ENCODE measurements around the gene CFAP119.

Gene CFAP119

GRCh38 chr16:30760577-30761426 is 1.1 kb downstream of the CFAP119 start:
- no peak for DNase-seq

- DNase-seq: no peak
Observed at GRCh38 chr16:30760001-30760559, 1.8 kb downstream of the CFAP119 start.

- no peak for DNase-seq
Observed at GRCh38 chr16:30758988-30759491, 2.8 kb downstream of the CFAP119 start.

DNA sequence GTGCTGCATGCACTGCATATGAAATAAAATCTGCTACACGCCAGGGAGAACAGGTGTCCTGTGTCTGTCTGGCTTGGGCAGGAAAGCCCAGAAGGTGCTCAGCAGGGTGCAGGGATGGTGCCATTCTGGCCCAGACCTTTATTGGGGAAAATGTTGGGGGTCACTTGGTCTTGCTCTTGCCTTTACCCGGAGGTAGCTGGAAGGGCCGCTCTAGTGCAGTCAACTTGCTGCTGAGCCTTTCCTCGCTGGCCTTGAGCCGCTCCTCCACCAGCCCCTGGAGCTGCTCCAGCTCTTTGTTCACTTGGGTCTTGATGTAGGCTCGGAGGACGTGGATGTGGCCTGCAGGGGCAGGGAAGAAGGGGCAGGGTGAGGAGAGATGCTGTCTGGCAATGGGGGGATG is 4.5 kb downstream of the CFAP119 start:
- no peak for DNase-seq

DNA sequence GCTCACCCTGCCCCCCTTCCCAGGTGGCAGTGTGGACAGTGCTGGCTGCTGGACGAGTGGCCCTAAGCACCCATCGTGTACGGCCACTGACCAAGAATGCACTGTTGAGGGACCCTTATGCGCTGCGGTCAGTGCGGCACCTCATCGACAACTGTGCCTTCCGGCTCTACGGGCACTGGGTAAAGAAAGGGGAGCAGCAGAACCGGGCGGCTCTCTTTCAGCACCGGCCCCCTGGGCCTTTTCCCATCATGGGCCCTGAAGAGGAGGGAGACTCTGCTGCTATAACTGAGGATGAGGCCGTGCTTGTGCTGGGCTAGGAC is 5.1 kb downstream of the CFAP119 start:
- no peak for DNase-seq

DNA sequence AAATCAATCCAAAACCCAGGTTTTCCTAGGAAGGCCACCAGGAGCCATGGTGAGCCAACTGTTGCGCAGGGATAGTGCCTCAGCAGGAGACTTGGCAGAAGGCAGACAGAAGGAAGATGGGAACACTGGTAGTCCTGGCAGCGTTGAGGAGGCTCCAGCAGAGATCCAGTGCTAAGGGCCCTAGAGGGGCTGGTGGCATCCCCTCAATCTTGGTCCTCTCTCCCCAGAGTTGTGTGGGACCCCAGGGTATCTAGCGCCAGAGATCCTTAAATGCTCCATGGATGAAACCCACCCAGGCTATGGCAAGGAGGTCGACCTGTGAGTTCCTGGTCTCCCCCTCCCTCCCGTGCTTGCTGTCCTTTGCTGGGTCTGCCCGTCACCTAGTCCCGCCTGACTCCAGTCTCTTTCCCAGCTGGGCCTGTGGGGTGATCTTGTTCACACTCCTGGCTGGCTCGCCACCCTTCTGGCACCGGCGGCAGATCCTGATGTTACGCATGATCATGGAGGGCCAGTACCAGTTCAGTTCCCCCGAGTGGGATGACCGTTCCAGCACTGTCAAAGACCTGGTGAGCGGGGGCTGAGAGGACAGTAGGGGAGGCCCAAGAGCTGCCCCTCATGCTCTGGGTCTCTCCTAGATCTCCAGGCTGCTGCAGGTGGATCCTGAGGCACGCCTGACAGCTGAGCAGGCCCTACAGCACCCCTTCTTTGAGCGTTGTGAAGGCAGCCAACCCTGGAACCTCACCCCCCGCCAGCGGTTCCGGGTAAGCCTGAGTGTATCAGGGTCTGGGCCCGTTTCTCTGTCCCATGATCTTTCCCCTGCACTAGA is 5.7 kb downstream of the CFAP119 start:
- no peak for DNase-seq

GRCh38 chr16:30753596-30753995 is 8.3 kb downstream of the CFAP119 start:
- DNase-seq: no peak

GRCh38 chr16:30750876-30751465 is 10.9 kb downstream of the CFAP119 start:
- DNase-seq: no peak

DNA sequence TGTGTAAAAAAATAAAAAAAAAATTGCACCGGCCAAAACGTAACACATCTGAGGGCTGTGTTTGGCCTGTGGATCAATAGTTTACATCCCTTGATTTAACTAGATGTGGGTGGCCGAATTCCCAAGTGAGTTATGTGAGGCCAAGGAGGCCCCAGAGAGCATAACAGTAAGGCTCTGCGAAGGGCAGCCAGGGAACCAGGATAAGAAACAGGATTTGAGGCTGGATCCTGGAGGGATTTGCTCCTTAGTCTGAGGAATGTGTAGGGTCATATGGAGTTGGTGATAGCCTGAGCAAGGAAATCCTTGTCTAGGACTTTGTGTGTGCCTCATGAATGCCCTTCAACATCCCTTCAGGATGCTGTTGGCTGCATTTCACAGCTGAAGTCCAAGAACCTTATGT is 11.7 kb downstream of the CFAP119 start:
- no peak for DNase-seq

DNA sequence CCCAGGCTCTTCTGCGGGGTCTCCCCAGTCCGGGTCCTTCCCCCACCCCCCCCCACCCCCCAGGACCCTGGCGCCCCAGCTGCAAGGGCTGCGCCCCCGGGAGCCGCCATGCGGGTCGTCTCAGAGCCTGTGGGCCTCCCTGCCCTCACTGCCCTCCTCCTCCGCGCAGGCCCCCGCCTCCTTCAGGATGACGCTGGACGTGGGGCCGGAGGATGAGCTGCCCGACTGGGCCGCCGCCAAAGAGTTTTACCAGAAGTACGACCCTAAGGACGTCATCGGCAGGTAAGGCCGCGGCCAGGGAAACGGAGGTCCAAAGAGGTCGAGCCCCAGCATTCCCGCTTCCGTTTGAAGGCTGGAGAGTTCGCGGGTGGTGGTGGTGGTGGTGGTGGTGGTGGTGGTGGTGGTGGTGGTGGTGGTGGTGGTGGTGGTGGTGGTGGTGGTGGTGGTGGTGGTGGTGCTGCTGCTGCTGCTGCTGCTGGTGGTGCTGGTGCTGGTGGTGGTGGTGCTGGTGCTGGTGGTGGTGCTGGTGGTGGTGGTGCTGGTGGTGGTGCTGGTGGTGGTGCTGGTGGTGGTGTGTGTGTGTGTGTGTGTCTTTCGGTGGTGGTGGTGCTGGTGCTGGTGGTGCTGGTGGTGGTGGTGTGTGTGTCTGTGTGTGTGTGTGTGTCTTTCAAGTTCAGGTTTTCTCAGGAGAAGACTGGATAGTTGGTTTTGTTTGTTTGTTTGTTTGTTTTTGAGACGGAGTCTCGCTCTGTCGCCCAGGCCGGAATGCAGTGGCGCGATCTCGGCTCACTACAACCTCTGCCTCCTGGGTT is 13.0 kb downstream of the CFAP119 start:
- peak in 1 of 2 donors; percentile 11 for DNase-seq

DNA sequence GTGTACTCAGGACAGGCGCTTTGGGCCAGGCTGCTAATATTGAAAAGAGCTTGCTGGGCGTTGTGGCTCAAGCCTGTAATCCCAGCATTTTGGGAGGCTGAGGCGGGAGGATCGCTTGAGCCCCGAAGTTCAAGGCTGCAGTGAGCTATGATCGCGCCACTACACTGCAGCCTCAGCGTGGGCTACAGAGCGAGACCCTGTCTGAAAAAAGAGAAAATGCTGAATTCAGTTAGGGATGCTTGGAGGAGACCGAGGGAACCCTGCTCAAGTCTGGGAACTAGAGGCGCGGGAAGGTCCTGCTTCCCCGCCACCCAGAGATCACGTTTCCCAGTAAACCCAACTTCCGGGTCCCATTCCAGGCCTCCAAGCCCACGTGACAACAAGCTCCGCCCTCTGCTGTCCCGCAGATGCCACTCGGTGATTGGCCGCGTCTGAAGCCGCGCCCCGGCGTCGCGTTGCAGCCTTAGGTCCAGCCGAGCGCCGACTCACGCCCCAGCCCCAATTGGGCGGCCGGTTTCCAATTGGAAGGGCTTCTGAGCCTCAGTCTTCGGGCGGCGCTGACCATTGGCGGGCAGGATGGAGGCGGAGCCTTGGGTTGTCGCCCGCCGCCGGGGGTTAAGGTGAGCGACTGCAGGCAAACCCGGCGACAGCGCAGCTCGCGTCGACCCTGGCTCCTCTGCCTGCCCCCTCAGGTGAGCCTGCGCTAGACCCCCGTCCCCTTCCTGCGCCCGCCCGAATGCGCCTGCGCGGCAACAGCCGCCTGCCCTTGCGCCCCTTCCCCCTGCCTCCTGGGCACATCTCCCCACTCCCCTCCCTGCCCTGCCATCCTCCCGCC is 13.8 kb downstream of the CFAP119 start, which contains the start of gene PHKG2:
Gene PHKG2 (plus strand): TSS at position 627 of the 835 bp plus-strand sequence. CDS start 396 bp downstream, outside the sequence.
- DNase-seq: peak; percentile 94 to 97

DNA sequence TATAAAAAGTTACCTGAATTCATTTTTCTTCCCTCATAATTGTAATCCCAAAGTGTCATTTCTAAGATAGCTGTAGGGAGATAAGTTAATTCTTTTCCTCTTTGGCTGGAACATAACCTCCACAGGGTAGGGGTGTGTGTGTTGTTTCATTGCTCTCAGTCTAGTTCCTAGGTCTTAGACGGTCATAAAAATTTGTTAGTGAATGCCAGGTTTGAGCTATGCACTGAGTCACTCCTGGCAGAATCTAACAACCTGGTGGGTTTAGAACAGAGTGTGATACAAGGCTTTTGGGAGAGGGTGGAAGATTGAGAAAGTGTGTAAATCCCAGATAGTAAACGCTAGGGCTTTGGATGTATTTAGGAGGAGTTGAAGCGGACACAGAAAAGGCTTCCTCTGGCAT is 14.5 kb downstream of the CFAP119 start:
- DNase-seq: no peak

- no peak for DNase-seq
Observed at GRCh38 chr16:30746638-30747175, 15.2 kb downstream of the CFAP119 start.

- no peak for DNase-seq
Observed at GRCh38 chr16:30745082-30745481, 16.8 kb downstream of the CFAP119 start.

DNA sequence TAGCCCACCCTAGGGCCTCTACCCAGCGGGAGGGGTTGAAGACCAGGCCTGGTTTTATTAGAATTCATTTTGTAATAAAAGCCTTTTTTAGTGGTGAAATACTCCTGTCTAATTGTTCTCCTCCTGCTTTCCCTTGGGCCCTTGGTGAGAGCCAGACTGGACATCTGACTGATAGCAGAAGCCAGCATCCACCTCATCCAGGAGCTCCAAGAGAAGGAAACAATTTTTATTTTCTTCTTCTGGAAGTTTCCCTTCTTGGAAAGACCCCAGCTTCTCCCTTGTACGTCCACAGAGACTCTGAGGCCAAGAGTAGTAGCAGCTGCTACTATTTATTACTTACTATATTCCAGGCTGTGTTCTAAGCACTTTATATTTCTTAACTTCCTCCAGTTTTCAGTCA is 17.7 kb downstream of the CFAP119 start:
- no peak for DNase-seq

DNA sequence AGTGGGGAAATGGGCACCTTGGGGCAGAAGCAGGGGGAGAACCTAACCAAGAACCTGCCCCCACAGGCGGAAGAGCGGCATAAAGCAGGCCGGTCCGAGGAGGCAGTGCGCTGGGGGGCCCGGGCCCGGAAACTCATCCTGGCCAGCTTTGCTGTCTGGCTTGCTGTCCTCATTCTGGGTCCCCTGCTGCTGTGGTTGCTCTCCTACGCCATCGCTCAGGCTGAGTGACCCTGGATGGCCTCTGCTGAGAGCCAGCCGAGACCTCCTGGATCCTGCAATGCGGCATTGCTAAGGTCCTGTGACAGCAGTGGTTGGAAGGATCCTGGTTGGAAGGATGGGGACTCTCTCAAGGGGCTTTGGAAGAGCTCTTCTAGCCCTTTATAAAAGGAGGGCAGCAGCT is 18.1 kb downstream of the CFAP119 start:
- DNase-seq: no peak

GRCh38 chr16:30741461-30741914 is 20.4 kb downstream of the CFAP119 start:
- DNase-seq: no peak

DNA sequence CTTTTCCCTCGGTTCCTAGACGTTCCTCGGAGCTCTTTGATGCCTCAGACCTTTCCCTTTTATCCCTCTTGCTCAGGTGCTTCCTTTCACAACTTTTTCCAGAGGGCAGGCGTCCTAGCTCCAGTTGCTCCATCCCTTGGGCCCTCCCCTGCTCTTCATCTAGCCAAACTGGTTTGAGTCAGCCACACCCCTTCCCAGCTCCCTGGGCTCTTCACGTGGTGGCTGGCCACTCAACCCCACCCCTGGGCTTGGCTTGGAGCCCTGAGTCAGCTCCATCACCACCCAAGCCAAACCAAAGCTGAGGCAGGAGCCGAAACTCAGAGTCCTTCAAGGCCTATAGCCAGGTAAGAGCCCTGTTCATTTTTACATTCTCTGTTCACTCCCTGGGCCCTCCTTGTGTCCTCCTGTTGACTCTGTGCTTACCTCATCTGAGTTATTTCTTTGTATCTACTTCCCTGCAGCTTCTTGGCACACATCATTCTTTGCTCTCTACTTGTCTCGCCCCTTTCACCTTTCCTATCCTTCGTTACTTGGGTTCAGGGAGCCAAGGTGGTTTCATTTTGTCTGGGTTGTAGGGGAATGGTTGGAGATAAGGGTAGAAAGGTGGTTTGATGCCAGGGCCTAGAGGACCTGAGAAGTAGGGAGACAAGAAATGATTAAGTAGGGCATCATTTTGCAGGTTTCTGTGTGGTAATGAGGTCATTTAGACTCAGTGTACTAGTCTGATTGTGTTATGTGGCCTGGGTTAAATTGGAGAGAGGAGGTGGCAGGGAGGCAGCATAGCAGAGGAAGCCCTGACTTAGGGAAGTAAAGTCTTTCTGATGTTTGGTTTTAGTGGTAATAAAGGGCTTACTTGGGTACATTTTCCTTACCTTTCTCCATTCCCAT is 21.3 kb downstream of the CFAP119 start:
- no peak for DNase-seq

Data from stimulated activated CD4-positive, alpha-beta T cell treated with anti-CD3 and anti-CD28 coated beads, Interleukin-2, amount 100 ng/mL, for 48 hours (primary cell).